Measurements from ENCODE around the gene FAM107B.

Gene FAM107B

GRCh38 chr10:14617852-14618251 is 156.8 kb downstream of the FAM107B start:
- no peak for DNase-seq

GRCh38 chr10:14616955-14617730 is 157.6 kb downstream of the FAM107B start:
- no peak for DNase-seq

GRCh38 chr10:14616465-14616864 is 158.2 kb downstream of the FAM107B start:
- DNase-seq = no peak

- DNase-seq = no peak
Observed at GRCh38 chr10:14613588-14613920, 161.1 kb downstream of the FAM107B start.

- no peak for DNase-seq
Observed at GRCh38 chr10:14612873-14613587, 161.7 kb downstream of the FAM107B start.

- DNase-seq = no peak
Observed at GRCh38 chr10:14611968-14612693, 162.6 kb downstream of the FAM107B start.

GRCh38 chr10:14609178-14609577 is 165.5 kb downstream of the FAM107B start:
- no peak for DNase-seq

GRCh38 chr10:14608381-14609001 is 166.2 kb downstream of the FAM107B start:
- no peak for DNase-seq

- DNase-seq = no peak
Observed at GRCh38 chr10:14606633-14607032, 168.1 kb downstream of the FAM107B start.

GRCh38 chr10:14605231-14605925 is 169.3 kb downstream of the FAM107B start:
- peak; percentile 97 for DNase-seq

GRCh38 chr10:14604181-14605142 is 170.2 kb downstream of the FAM107B start:
- peak; percentile 100 for DNase-seq

GRCh38 chr10:14603534-14604102 is 171.1 kb downstream of the FAM107B start:
- DNase-seq = peak; percentile 89

- DNase-seq = no peak
Observed at GRCh38 chr10:14602807-14603533, 171.7 kb downstream of the FAM107B start.

GRCh38 chr10:14601872-14602725 is 172.6 kb downstream of the FAM107B start:
- peak; percentile 99 for DNase-seq

- DNase-seq = no peak
Observed at GRCh38 chr10:14601326-14601725, 173.4 kb downstream of the FAM107B start.

- no peak for DNase-seq
Observed at GRCh38 chr10:14600065-14600464, 174.6 kb downstream of the FAM107B start.

GRCh38 chr10:14598809-14599764 is 175.6 kb downstream of the FAM107B start:
- DNase-seq = no peak
